LNCAP (cell line): Measurements from ENCODE around the gene ANO10.

Source experiments
- CTCF ChIP-seq: fragments of 450-650 bp; IDR thresholded peaks from 2 replicates; pipeline ENCODE4 v1.5.1; 2017; ENCODE audit warnings: mild to moderate bottlenecking

ANO10 gene

GRCh38 chr3:43341788-43342187, 280.0 kb downstream of the ANO10 start:
- no peak for TF ChIP-seq CTCF

- TF ChIP-seq CTCF: no peak
Measured at GRCh38 chr3:43340403-43340802, 281.4 kb downstream of the ANO10 start.

GRCh38 chr3:43338295-43338694, 283.5 kb downstream of the ANO10 start:
- no peak for TF ChIP-seq CTCF

- no peak for TF ChIP-seq CTCF
Measured at GRCh38 chr3:43335799-43336198, 286.0 kb downstream of the ANO10 start.

- TF ChIP-seq CTCF: no peak
Measured at GRCh38 chr3:43334976-43335375, 286.8 kb downstream of the ANO10 start.

GRCh38 chr3:43331381-43331780, 290.4 kb downstream of the ANO10 start:
- TF ChIP-seq CTCF: no peak

GRCh38 chr3:43330981-43331380, 290.8 kb downstream of the ANO10 start:
- TF ChIP-seq CTCF: no peak

- no peak for TF ChIP-seq CTCF
Measured at GRCh38 chr3:43328653-43329052, 293.2 kb downstream of the ANO10 start.
